Peyer's patch (tissue), 4 donors: ENCODE measurements around the gene LGI4.

Source experiments
- CTCF ChIP-seq, 6 experiments: fragments of 450-650 bp in 4 of 6; fragments of 200-600 bp in 2 of 6; sonication (generic) in 1 of 6; IDR thresholded peaks; one replicate each; pipeline ENCODE4 v1.5.1; 2017 to 2019; ENCODE audit warnings: antibody characterized with exemption in 6 of 6, mild to moderate bottlenecking in 3 of 6, moderate library complexity in 1 of 6
- POLR2A ChIP-seq, 2 donors: fragments of 450-650 bp; IDR thresholded peaks; one replicate each; pipeline ENCODE4 v1.5.1; 2017; ENCODE audit warnings: antibody characterized with exemption in 2 of 2, mild to moderate bottlenecking in 2 of 2, moderate library complexity in 2 of 2

GRCh38 chr19:35106291-35106583 is 28.6 kb downstream of the LGI4 start:
- TF ChIP-seq CTCF (IDR thresholded peaks at IDR 0.05), result no peak
- no peak for TF ChIP-seq POLR2A (IDR thresholded peaks at IDR 0.05)
